NCI-H2227 (cell line): Measurements from ENCODE around the gene GRIN1.
"Not testable (repeated sequence)": the region's sequence is repeated elsewhere in the genome, so short reads cannot be mapped to it uniquely, and the experiment has no call there.

ENCODE experiments used
- DNase-seq: peaks from one replicate; lab custom pipeline; 2025; ENCODE audit not compliant: unreplicated experiment; lab: John Stamatoyannopoulos, UW

Gene GRIN1

GRCh38 chr9:137127301-137128157 is 11.4 kb upstream of the GRIN1 start:
- peak; percentile 37 for DNase-seq

- peak; percentile 32 for DNase-seq
Observed at GRCh38 chr9:137128158-137128861, 10.6 kb upstream of the GRIN1 start.

DNA sequence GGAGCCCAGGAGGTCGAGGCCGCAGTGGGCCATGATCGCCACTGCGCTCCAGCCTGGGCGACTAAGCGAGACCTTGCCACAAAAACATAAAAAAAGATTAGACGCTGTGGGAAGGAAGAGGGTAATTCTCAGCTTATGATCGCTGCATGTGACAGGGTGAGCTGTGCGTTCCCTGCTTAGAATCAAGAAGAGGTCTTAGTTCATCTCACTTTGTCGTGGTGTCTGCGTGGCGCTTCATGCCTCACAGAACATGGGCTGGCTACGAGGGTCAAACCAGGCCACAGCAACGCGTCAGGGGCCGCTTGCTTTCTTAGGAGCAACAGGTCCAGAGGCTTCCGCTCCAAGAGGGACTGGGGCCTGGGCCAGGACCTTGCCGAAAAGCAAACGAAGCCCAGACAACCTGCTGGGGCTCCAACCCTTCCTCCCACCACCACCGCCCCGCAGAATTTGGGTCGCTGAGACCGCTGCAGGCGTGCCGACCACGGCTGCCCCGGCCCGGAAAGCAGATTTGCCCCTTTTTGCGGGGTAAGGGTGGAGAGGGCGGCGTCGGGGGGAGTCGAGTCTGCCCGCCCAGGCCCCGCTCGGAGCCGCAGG is 10.0 kb upstream of the GRIN1 start:
- peak; percentile 21 for DNase-seq

- peak; percentile 94 for DNase-seq
Observed at GRCh38 chr9:137129456-137130175, 9.3 kb upstream of the GRIN1 start.

DNA sequence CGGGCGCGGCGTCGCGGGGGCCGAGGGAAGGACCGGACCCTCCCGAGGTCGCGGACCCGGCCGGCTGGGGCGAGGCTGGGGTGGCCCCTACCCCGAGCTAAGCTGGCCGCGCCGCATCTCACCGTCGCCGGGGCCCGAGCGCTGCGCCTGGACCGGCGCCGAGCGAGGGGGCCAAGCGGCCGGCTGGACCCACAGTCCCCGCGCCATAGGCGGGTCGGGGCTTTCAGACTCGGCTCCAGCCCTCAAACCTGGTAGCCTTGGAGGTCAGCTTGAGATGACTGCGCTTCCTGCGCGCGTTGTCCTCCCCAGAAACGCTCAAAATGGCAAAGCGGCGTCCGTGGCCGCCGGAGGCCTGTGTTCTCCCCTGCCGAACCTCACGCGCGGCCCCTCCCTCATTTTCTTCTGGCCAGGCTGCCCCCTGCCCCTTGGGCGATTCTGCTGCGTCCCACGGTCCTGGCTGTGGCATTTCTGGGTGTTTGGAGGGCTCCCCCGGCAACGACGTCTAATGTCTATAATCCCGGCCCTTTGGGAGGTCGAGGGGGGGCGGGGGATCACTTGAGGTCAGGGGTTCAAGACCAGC is 8.7 kb upstream of the GRIN1 start:
- DNase-seq: peak; percentile 26

DNA sequence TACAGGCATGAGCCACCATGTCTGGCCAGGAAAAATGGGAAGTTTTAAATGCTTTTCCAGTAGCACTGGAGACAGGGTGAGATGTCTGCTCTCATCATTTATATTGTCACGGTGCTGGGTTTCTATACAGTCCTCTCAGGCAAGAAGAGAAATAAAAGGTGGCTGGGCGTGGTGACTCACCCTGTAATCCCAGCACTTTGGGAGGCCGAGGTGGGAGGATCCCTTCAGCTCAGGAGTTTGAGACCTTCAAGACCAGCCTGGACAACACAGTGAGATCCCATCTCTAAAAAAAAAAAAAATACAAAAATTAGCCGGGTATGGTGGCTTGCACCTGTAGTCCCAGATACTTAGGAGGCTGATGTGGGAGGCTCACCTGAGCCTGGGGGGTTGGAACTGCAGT is 4.8 kb upstream of the GRIN1 start:
- DNase-seq: no peak

- not testable (repeated sequence) for DNase-seq
Observed at GRCh38 chr9:137135154-137135553, 3.8 kb upstream of the GRIN1 start.

DNA sequence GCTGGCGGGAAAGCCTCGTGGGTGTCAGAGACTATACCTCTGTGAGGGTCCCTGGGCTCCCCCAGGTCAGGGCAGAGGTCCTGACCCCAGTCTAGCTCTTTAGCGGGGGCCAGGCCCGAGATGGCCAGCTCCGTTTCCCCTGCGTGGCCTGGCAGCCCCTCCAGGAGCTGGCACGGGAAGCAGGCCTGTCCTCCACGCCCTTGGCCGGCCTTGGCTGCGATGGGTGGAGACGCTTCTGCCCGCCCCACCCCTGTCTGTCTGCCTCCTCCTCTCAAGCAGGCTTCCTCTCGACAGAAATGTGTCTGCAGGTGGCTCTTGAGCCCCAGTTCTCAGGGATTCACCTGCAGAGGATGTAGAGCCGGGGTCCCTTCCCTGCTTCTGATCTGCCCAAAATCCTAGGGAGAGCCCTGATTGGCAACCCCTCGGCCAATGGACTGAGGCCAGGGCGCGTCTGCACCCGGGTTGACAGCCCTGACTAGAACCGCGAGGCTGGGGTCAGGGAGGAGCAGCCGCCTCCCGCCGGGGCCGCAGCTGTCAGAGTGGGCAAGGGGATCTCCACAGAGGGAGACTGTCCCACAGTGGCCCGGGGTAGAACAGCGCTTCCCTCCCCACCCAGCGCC is 2.6 kb upstream of the GRIN1 start:
- no peak for DNase-seq

DNA sequence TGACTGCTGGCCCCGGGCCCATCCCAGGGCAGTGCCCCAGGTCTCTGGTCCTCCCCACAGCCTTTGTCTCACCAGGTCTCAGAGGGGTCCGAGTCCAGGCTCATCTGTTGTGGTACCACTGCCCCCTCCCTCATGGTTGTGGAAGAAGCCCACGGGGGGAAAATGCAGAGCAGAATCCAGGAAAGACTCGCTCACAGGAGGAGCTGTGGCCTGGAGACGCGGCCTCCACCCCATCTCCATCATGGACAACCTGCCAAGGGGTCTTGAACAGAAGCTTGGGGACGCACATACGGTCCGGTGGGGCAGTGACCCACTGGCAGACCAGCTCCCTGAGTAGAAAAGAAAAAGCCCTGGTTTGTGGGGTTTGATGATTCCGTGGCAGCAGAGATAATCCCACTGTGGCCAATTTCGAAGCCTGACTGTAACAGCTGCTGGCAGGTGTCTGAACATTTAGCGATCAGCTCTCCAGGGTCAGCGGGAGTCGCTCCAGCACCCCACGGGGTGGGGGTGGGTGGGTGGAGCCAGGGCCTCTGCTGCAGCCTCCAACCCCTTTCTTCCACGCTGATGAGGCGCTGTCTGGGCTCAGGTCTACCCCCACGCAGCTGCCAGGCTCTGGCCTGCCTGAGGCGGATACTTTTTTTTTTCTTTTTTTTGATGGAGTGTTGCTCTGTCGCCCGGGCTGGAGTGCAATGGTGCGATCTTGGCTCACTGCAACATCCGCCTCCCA is 1.9 kb upstream of the GRIN1 start:
- DNase-seq: no peak

DNA sequence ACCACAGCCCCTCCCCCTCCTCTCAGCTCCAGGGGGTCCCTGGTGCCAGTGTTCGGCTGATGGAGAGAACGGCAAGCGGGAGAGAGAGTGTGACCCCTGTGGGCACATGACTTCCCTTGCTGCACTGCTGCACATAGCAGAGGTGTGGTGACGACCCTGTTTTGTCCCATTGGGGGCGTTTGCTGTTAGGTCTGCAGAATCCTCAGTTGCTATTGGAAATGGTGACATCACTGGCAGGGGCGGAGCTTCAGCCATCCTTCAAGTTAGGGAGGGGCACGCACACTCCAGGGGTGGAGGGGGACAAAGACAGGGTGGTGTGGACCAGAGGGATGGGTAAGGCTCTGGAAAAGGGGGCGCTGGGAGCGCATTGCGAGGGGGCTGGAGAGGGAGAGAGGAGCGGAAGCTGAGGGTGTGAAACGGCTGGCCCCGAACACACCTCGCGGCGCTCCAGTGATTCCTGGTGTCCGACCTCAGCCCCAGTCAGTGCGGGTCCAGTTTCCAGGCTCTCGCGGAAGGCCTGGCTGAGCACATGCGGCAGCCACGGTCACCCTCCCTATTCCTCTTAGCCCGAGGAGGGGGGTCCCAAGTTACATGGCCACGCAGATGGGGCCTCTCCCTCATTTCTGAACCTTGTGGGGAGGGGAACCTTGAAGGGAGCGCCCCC is 764 bp upstream of the GRIN1 start:
- DNase-seq: peak; percentile 88

GRCh38 chr9:137139468-137140150 is 655 bp downstream of the GRIN1 start:
- DNase-seq: peak; percentile 22

DNA sequence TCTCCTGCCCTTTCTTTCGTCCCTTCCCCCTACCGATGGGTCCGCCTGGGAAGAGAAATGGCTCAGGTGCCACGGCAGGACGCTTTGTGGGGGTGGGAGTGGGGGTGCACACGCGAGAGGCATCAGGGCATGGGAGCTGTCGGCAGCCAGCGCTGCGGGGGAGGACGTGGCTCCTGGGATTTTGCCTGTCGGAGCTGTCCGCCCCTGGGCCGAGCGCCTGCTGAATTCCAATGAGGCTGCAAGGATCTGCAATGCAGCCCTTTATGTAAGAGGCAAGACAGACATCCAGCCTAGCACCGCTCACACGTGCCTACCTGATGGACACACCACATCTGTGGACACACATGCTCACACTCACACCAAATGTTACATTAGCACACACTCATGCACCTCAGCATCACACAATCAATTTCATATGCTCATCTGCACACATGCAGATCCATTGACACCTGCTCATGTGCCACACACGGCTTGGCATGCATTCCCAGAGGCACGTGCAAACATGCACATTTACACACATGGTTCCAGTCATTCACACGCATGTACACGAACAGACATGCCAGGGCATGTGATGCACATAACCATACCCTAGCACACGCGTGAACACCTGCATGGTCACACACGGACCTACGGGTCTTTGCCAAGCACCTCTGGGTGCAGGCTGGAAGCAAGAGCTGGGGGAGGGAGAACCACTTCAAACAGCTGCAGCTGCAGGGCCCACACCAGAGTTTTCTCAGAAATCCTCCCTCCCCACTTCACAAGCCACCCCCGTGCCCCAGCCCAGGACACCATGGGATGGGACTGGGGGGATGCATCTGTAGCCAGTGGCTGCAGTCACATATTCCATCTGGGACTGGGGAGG is 1.4 kb downstream of the GRIN1 start:
- no peak for DNase-seq

DNA sequence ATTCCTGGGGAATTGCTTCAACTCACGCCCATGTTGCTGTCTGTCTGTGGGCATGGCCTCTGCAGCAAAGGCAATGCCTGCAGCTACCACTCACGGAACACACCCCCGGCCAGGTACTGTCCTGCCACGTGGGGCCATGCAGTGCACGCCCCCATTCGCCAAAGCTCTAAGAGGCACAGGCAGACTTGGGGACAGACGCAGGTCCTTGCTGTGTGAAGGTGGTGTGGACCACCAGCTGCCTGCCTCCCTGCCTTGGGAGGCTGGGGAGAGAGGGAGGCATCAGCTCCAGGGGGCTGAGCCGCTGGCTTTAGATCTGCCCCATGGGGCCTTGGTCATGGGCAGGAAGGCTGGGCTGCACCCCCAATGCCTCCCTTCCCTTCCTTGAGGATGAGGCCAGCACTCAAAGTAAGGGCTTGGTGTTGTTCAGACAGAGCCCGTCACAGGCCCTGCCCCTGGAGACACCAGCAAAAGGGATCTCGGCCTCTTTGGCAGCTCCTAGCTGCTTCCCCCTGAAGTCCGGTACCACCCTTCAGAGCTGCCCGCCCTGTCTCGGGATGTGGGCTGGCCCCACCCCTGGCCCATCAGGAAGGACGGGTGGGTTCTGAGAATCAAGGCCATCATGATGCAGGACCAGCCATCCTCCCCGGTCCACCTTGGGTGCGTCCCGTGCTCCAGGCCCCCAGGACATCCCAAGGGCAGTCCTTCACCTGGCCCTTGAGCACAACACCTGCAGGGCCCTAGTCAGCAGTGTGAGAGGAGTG is 2.3 kb downstream of the GRIN1 start:
- no peak for DNase-seq

GRCh38 chr9:137141976-137142936 is 3.3 kb downstream of the GRIN1 start:
- no peak for DNase-seq

- no peak for DNase-seq
Observed at GRCh38 chr9:137143459-137143858, 4.5 kb downstream of the GRIN1 start.
